NCI-H2227 (cell line): ENCODE data around the gene PALLD.

ENCODE experiments used
- DNase-seq: peaks from one replicate; lab custom pipeline; 2025; ENCODE audit not compliant: unreplicated experiment; lab: John Stamatoyannopoulos, UW

PALLD gene

GRCh38 chr4:168886351-168886750 lies 389.5 kb downstream of the PALLD start:
- no peak for DNase-seq

GRCh38 chr4:168887809-168888208 lies 391.0 kb downstream of the PALLD start:
- no peak for DNase-seq

GRCh38 chr4:168888715-168889215 lies 391.9 kb downstream of the PALLD start:
- no peak for DNase-seq

DNA sequence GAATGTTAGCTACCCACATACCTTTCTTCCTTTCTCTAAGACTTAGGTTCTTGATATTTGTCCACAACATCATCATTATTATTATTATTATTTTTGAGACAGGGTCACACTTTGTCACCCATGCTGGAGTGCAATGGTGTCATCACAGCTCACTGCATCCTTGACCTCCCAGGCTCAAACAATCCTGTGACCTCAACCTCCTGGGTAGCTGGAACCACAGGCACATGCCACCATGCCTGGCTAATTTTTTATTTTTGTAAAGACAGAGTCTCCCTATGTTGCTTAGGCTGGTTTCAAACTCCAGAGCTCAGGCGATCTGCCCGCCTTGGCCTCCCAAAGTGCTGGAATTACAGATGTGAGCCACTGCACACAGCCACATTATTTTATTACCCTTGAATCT lies 394.2 kb downstream of the PALLD start:
- no peak for DNase-seq

GRCh38 chr4:168891688-168892087 lies 394.8 kb downstream of the PALLD start:
- DNase-seq: no peak

DNA sequence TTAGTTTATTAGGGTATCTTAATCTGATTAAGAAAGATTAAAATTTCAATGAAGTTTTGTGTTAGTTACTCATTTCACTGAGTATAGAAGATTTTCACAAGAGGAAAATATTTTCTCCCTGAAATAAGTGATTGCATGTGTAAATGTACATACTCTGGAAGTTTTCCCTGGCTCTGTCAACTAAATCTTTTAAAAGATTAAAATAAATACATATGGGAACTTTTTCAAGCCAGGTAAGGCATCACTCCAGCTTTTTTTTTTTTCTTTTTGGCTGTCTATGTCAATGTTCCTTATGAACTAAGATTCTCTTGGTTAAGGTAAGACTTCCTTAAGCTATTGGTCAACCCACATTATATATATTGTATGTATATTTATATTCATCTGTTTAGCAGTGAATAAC lies 395.6 kb downstream of the PALLD start:
- DNase-seq: no peak

DNA sequence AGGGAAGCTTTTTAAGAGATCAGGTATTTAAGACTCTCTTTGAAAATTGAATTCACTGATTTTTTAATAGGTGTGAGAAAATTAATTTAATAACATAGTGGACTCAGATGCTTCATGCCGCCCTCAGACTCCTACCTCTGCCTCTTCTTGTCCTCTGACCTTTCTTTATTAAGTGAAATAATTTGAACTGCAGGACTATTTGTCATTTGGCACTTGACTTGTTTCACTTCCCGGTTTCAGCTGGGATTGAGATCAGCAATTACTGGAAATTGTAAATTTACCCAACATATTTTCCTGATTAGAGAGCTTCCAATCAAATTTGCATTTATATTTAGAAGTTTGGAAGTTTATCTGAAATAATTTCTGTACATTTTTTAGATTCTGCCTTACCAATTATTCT lies 396.4 kb downstream of the PALLD start:
- no peak for DNase-seq

DNA sequence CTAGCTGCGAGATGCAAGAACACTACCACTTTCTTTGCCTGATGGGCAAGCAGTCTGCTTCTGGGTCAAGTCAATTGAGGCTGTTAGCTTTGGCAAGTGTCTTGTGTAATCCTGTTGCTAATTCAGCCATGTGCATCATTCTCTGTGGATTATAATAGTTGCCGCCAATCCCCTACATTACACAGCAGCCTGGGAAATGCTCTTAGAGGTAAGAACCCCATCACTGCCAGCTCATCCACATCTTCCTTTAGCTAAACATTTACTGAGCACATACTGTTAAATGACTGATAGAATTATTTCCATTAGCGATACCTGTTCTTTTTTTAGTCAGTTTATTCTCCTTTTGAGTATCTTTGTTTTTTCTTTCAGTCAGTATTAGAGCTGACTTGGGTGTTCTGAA lies 397.0 kb downstream of the PALLD start:
- no peak for DNase-seq

- DNase-seq: no peak
Measured at GRCh38 chr4:168900080-168900479, 403.2 kb downstream of the PALLD start.

DNA sequence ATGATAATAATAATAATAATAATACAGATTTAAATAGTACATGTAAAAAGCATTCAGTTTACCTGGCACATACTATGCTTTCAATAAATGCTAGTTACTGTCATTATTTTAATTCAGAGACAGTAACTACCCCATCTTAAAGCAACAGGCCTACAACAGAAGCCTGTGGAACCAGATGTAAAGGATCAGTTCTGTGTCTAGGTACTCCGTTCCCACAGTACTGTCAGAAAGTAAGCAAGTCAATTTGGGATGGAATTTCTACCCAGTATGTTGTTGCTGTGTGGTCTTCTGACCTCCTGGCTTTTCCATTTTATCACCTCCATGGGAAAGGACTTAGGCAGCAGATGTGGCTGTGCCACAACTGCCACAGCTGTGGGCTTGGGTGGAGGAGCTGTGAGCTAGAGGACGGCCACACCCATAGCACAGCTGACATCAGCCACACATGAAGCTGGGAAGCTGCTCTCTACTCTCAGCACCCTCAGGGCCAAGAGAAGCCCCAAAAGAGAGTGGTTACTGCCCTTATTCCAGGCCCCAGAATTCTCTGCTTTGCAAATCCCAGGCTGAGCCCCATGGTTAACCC lies 410.4 kb downstream of the PALLD start:
- no peak for DNase-seq

DNA sequence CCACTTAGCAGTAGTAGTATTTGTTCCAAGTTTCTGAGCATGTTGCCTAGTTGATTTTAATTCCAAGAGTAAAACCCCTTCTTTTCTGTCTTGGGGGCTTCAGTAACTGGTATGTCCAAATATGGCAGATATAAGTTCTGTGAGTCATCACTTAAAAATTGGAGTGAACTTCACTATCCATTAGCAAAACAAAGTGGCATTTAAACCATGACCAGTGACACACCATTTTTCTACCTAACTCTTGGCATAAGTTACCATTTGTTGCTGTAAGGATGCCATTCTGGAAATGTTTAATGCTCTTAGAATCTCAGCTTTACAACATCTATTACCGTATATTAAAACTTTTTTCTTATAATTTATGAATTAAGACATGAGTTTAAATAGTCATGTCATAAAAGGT lies 411.2 kb downstream of the PALLD start:
- DNase-seq: no peak

GRCh38 chr4:168908851-168909273 lies 412.0 kb downstream of the PALLD start:
- DNase-seq: no peak

DNA sequence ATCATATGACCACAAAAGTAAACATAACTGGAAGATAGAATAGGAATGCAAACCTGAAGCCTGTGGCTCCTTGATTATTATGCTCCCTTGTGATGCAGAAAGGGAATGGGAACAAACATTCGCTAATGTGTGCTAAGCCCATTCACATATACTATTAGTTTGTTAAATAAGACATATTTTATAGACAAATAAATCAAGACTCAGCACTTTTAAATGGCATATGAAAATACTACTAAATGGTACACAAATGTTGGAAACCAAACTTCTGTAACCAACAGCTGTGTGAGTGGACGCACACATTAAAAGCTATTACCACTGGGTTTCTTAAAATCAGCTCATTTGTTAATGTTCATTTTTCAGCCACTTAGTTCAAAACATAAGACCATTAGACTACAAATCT lies 417.2 kb downstream of the PALLD start:
- DNase-seq: no peak

DNA sequence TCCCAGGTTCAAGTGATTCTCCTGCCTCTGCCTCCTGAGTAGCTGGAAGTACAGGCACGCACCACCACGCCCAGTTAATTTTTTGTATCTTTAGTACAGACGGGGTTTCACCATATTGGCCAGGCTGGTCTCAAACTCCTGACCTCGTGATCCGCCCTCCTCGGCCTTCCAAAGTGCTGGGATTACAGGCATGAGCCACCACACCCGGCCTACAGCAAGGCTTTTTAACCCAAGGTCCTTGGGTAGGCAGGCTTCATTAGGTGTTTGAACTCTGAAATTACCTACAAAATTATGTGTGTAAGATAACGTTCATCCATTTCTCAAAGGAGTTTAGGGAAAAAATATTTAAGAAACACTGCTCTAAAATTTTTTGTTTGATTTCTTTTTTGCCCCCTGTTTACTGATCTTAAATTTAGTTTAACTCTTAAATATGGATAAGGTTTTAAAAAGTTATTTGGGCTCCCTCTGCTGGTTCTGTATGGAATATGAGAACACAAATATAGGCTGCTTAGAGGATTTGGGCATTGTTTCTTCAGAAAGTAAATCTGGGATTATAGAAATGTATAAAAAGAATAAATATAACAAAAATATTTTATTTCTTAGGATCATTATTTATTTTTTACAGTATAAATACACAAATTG lies 420.4 kb downstream of the PALLD start:
- DNase-seq: peak; percentile 24

DNA sequence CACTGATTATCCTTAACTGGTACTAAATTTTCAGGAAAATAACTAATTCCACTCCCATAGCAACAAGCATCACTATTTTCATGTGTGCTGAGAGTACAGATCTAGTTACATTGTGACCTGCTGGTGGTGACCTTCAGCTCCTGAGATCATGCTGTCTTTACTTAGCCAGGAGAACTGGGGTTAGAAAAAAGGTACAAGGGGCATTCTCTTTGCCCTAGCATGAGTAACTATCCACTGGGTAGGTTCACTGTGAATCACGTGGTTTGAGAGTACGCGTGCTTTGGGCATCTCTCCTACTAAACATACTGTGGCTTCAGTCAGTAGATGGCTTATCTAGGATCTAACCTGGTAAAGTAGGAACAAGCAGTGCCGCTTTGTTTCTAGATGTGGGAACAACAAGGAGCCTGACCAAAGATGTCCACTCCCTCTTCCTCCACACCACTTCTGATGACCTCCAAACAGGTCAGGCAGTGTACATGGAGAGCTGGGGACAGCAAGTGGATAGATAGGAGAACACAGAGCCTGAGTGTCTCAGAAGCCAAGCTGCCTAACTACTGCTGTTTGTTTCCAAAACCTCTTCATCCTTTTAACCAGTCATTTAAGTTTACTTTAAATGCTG lies 423.0 kb downstream of the PALLD start:
- peak; percentile 24 for DNase-seq

DNA sequence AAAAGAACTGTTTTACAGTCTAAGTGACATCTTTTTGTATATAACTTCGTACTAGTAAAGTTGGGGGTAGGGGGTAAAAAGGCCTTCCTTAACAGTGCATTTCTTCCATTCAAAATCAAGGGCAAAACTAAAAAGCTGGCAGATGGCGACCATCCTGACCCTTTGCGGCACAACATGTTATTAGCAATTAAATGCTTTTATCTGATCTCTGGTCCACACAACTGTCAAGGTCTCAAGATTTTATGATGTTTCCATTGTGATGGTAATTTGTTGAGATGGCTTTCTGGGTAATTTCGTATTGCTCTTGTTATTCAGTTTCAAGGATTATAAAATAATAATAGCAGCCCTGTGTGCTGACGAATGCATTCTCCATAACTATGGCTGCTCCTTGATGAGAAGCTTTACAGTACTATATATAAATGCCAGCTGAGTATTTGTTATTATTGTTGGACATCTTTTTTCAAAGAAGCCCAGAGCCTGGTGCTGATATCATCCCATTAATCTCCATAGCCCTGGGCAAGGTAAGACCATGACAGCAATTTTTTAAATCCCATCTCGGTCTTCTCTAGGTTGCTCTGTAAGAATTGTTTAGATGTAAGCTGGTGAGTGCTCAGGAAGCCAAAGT lies 423.7 kb downstream of the PALLD start:
- DNase-seq: peak; percentile 81

- DNase-seq: peak; percentile 79
Measured at GRCh38 chr4:168923526-168924194, 426.8 kb downstream of the PALLD start.

DNA sequence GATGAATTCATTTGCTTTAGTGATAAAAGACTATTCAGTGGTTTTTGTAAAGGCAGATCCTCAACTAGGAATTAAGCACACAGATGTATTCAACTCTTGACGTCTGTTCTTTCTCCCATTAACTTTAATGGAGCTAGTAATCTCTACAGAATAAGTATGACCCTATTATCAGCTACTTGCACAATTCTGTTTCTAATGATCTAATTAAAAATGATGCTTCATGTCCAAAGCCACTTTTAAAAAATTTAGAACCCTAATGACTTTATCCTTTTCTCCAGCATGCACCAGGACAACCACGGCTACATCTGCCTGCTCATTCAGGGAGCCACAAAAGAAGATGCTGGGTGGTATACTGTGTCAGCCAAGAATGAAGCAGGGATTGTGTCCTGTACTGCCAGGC lies 427.8 kb downstream of the PALLD start:
- DNase-seq: no peak

GRCh38 chr4:168925789-168926490 lies 429.1 kb downstream of the PALLD start:
- DNase-seq: no peak

DNA sequence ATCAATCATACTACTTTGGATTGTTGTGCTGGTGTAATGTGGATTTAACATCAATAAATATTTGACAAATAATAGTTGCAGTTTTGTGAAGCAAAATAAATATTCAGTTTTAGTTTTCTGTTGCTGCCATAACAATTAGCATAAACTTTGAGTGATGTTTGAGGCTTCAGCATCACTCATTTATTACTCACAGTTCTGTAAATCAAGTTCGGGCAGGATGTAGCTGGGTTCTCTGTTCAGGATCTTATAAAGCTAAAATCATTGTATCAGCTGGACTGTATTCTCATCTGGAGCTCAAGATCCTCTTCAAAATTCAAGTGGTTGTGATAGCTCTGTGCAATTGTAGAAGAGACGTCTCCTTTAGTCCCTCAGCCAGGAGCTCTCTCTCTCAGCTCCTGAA lies 431.5 kb downstream of the PALLD start:
- DNase-seq: no peak

DNA sequence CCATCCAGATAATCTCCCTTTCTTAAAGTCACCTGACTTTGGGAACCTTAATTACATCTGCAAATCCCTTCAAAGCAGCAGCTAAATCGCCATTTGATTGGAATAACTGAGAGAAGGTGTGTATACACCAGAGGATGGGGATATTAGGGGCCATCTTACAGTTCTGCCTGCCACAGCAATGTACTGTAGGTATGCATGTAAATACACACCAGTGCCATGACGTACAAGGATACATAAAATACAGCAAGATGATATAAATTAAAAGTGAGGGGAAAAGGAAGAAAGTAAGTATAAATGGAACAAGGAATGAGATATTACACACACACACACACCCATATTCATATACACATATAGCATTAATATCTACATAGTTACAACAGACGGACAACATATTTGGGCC lies 432.0 kb downstream of the PALLD start:
- DNase-seq: no peak
